ENCODE results near the gene ZNF891. TPM values are rescaled to one million over a fixed set of nuclear protein-coding genes. Genes with fewer than 3 reads are reported as not detected.
A peak's percentile ranks its signal among the peaks of the same experiment; 100 is the strongest.

Gene ZNF891
- total and polyA plus RNA-seq, 2 of the 13 experiments (the other 11 are each of a cell fraction or from before 2014, with no cell fraction given), result 1.3 to 2.1 TPM

DNA sequence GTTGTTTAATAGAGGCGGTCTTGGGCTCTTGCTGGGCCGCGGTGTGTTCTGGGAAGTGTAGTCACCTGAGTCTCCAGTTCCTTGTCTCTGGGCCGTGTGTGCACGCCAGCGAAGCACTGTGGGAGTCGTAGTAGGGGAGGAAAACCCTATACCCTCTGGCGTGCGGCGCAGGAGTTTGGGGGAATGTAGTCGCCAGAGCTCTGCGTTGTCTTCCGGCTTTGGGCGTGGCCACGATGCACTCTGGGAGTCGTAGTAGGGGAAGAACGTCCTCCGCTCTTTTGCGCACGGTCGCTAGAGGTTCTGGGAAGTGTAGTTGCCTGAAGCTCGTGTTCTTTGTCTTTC, 50.1 kb downstream of the ZNF891 start (continued):
- TF ChIP-seq, protein P1, sequence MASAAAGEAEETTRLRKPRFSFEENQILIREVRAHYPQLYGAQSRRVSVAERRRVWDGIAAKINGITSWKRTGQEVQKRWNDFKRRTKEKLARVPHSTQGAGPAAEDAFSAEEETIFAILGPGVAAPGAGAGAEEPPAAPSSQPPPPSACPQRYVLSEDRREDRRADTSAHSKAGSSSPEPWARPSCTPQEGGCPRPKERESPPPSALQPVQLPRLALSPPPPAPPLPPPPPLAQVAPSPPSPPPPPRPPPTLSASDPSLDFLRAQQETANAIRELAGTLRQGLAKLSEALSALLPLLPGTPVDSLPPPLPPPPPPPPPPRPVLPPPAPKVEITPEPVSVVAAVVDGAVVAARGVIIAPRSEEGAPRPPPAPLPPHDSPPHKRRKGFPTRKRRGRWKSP (CRISPR knock-in tag; IDR thresholded peaks at IDR 0.05), result peak; percentile 50; the same call in 1 of the 2 replicates
- TF ChIP-seq ZNF749 (CRISPR knock-in tag; IDR thresholded peaks at IDR 0.05; ENCODE audit: borderline replicate concordance) (no peak), ZNF235 (CRISPR knock-in tag; IDR thresholded peaks at IDR 0.05; ENCODE audit: borderline replicate concordance) (no peak), ZNF263 (CRISPR knock-in tag; IDR thresholded peaks at IDR 0.05) (no peak), GABPA (IDR thresholded peaks at IDR 0.05; ENCODE audit: low read depth, low read length) (peak; percentile 83), GABPA (CRISPR knock-in tag; IDR thresholded peaks at IDR 0.05; ENCODE audit: low read depth) (peak; percentile 93), TEAD3 (CRISPR knock-in tag; optimal IDR thresholded peaks at IDR 0.05; ENCODE audit: borderline replicate concordance) (peak; percentile 94), ZNF567 (CRISPR knock-in tag; IDR thresholded peaks at IDR 0.05; ENCODE audit: borderline replicate concordance) (0 out of 2 replicates have a peak, but pooled peaks have one; percentile 31), ZNF225 (CRISPR knock-in tag; IDR thresholded peaks at IDR 0.05) (no peak), MED1 (CRISPR knock-in tag; IDR thresholded peaks at IDR 0.05) (peak; percentile 55; the same call in 1 of the 2 replicates), MAF1 (CRISPR knock-in tag; IDR thresholded peaks at IDR 0.05; ENCODE audit: borderline replicate concordance) (no peak; the same call in 1 of the 2 replicates), HNRNPL (IDR thresholded peaks at IDR 0.05; ENCODE audit: low read depth, low read length) (no peak), SAFB2 (CRISPR knock-in tag; IDR thresholded peaks at IDR 0.05; ENCODE audit: borderline replicate concordance, low read depth) (no peak), ZNF234 (CRISPR knock-in tag; conservative IDR thresholded peaks at IDR 0.05) (0 out of 2 replicates have a peak, but pooled peaks have one; percentile 19), ZSCAN22 (CRISPR knock-in tag; IDR thresholded peaks at IDR 0.05) (no peak), ZNF124 (CRISPR knock-in tag; IDR thresholded peaks at IDR 0.05) (no peak; the same call in 1 of the 2 replicates)
- TF ChIP-seq, protein P2, sequence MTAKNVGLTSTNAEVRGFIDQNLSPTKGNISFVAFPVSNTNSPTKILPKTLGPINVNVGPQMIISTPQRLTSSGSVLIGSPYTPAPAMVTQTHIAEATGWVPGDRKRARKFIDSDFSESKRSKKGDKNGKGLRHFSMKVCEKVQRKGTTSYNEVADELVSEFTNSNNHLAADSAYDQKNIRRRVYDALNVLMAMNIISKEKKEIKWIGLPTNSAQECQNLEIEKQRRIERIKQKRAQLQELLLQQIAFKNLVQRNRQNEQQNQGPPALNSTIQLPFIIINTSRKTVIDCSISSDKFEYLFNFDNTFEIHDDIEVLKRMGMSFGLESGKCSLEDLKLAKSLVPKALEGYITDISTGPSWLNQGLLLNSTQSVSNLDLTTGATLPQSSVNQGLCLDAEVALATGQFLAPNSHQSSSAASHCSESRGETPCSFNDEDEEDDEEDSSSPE (CRISPR knock-in tag; IDR thresholded peaks at IDR 0.05), result no peak
- TF ChIP-seq, protein P3, sequence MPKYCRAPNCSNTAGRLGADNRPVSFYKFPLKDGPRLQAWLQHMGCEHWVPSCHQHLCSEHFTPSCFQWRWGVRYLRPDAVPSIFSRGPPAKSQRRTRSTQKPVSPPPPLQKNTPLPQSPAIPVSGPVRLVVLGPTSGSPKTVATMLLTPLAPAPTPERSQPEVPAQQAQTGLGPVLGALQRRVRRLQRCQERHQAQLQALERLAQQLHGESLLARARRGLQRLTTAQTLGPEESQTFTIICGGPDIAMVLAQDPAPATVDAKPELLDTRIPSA (CRISPR knock-in tag; IDR thresholded peaks at IDR 0.05; ENCODE audit: borderline replicate concordance), result 0 out of 2 replicates have a peak, but pooled peaks have one; percentile 9
- TF ChIP-seq, protein P4, sequence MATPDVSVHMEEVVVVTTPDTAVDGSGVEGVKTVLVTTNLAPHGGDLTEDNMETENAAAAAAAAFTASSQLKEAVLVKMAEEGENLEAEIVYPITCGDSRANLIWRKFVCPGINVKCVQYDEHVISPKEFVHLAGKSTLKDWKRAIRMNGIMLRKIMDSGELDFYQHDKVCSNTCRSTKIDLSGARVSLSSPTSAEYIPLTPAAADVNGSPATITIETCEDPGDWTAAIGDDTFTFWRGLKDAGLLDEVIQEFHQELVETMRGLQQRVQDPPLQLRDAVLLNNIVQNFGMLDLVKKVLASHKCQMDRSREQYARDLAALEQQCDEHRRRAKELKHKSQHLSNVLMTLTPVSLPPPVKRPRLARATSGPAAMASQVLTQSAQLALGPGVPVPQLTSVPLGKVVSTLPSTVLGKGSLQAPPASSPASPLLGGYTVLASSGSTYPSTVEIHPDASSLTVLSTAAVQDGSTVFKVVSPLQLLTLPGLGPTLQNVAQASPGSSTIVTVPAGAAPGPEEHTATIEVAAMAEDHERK (CRISPR knock-in tag; IDR thresholded peaks at IDR 0.05; ENCODE audit: low read depth), result peak; percentile 90
- TF ChIP-seq, protein P5, sequence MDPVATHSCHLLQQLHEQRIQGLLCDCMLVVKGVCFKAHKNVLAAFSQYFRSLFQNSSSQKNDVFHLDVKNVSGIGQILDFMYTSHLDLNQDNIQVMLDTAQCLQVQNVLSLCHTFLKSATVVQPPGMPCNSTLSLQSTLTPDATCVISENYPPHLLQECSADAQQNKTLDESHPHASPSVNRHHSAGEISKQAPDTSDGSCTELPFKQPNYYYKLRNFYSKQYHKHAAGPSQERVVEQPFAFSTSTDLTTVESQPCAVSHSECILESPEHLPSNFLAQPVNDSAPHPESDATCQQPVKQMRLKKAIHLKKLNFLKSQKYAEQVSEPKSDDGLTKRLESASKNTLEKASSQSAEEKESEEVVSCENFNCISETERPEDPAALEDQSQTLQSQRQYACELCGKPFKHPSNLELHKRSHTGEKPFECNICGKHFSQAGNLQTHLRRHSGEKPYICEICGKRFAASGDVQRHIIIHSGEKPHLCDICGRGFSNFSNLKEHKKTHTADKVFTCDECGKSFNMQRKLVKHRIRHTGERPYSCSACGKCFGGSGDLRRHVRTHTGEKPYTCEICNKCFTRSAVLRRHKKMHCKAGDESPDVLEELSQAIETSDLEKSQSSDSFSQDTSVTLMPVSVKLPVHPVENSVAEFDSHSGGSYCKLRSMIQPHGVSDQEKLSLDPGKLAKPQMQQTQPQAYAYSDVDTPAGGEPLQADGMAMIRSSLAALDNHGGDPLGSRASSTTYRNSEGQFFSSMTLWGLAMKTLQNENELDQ (CRISPR knock-in tag; IDR thresholded peaks at IDR 0.05; ENCODE audit: borderline replicate concordance), result 0 out of 2 replicates have a peak, but pooled peaks have one; percentile 22
- TF ChIP-seq, protein P6, sequence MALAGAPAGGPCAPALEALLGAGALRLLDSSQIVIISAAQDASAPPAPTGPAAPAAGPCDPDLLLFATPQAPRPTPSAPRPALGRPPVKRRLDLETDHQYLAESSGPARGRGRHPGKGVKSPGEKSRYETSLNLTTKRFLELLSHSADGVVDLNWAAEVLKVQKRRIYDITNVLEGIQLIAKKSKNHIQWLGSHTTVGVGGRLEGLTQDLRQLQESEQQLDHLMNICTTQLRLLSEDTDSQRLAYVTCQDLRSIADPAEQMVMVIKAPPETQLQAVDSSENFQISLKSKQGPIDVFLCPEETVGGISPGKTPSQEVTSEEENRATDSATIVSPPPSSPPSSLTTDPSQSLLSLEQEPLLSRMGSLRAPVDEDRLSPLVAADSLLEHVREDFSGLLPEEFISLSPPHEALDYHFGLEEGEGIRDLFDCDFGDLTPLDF (CRISPR knock-in tag; IDR thresholded peaks at IDR 0.05), result peak; percentile 56; the same call in 1 of the 2 replicates

All from HepG2 (cell line).